LNCAP (cell line): Measurements from ENCODE around the gene ADAMTS15.

Experiments used
- TF ChIP-seq, protein P1 (sequence below): fragments of 450-650 bp; IDR thresholded peaks from 2 replicates; pipeline ENCODE4 v1.5.1; 2017; ENCODE audit warnings: mild to moderate bottlenecking

ADAMTS15 gene

GRCh38 chr11:130448416-130449309 lies at the start of gene ADAMTS15:
Gene ADAMTS15, plus strand, starts transcription at chr11:130448645. Its CDS starts 329 bp downstream, at chr11:130448974.
- TF ChIP-seq, protein P1, sequence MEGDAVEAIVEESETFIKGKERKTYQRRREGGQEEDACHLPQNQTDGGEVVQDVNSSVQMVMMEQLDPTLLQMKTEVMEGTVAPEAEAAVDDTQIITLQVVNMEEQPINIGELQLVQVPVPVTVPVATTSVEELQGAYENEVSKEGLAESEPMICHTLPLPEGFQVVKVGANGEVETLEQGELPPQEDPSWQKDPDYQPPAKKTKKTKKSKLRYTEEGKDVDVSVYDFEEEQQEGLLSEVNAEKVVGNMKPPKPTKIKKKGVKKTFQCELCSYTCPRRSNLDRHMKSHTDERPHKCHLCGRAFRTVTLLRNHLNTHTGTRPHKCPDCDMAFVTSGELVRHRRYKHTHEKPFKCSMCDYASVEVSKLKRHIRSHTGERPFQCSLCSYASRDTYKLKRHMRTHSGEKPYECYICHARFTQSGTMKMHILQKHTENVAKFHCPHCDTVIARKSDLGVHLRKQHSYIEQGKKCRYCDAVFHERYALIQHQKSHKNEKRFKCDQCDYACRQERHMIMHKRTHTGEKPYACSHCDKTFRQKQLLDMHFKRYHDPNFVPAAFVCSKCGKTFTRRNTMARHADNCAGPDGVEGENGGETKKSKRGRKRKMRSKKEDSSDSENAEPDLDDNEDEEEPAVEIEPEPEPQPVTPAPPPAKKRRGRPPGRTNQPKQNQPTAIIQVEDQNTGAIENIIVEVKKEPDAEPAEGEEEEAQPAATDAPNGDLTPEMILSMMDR = no peak

- TF ChIP-seq, protein P1 = no peak
Measured at GRCh38 chr11:130399196-130399595, 49.2 kb upstream of the ADAMTS15 start.

GRCh38 chr11:130400781-130401483 lies 47.5 kb upstream of the ADAMTS15 start:
- TF ChIP-seq, protein P1 = no peak

DNA sequence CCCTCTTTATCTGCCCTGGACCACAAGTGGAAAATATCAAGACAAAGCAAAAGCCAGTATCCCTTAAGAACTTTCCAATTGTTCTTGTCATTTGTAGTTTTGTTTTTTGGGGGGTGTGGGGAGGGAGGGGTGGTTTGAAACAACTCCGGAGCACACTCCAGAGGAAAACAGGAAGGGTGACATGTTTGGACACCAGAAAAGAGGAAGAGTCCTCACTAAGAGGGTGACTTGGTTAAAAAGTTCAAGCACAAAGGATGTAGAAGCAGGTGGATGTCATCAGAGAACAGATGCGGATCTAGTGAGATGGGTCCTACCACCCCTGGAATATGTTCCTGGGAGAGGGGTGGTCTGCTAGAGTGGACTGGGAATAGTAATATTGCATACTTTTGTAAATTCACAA lies 45.9 kb upstream of the ADAMTS15 start:
- TF ChIP-seq, protein P1 = no peak

DNA sequence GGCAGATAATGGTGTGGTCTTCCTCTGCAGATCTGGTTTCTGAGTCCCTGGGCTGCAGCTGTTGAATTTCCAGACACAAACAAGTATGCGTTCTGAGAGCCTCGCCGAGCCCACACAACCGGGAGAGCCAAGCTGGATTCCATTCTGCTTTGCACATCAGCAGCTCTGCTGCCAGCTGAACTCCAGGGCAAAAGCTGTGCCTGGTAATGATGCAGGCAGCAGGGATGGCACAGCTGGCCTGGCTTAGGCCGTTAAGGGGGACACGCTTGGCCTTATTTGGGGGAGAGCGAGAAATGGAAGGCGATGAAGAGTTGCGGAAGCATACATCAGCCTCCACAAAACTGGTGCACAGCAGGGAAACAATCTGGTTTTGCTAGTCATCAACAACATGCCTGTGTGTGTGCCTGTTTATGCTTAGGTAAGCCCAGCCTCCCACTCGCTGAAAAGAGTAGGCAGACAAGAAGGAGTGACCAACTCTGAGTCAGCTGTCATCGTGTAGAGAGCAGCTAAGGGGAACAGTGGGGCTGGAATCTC lies 45.1 kb upstream of the ADAMTS15 start:
- TF ChIP-seq, protein P1 = no peak

DNA sequence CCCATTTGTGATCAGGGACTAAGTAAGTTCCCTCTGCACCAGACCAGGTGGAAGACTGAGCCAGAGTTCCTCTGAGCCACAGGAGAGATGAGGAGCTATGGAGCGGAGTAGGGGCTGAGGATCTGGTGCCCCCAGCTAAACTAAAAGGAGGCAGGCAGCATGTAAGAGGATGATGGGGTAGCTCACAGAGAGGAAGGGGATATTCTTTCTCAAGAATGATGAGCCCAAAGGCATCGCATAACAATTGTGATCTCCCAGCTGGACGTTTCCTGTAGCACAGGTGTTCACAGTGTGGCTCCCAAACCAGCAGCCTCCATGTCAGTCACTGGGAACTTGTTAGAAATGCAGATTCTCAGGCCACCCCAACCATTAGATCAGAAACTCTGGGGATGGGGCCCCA lies 44.5 kb upstream of the ADAMTS15 start:
- TF ChIP-seq, protein P1 = no peak

GRCh38 chr11:130404727-130405126 lies 43.7 kb upstream of the ADAMTS15 start:
- TF ChIP-seq, protein P1 = no peak
